GM19099 (cell line): Measurements from ENCODE around the gene C3orf20.

Experiments
- POLR2A ChIP-seq: IDR thresholded peaks from 3 replicates; pipeline ENCODE4 v1.6.1; 2011; ENCODE audit warnings: low read depth; ENCODE audit not compliant: insufficient read length; ENCODE audit errors: extremely low read depth

Gene C3orf20

GRCh38 chr3:14801668-14802380 lies 126.9 kb downstream of the C3orf20 start:
- TF ChIP-seq POLR2A, result no peak

DNA sequence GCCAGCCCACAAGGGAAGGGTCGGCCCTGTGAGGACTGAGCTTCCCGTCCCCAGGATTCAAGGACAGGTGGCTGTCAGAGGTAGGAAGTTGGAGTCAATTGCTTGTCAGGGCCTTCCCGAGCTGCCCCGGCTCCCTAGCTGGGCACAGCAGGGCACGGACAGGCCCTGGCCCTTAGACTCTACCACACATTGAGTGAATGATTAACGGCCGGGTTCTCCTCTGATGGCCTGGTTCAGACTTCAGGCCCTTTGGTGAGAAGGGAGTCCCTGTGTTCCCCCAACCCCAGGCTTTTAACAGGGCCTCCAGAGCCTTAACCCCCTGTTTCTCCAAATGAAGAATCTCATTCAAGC lies 127.4 kb downstream of the C3orf20 start:
- no peak for TF ChIP-seq POLR2A

- no peak for TF ChIP-seq POLR2A
Observed at GRCh38 chr3:14803101-14803980, 128.4 kb downstream of the C3orf20 start.

- no peak for TF ChIP-seq POLR2A
Observed at GRCh38 chr3:14803981-14804834, 129.3 kb downstream of the C3orf20 start.

- TF ChIP-seq POLR2A, result no peak
Observed at GRCh38 chr3:14804835-14805780, 130.2 kb downstream of the C3orf20 start.

DNA sequence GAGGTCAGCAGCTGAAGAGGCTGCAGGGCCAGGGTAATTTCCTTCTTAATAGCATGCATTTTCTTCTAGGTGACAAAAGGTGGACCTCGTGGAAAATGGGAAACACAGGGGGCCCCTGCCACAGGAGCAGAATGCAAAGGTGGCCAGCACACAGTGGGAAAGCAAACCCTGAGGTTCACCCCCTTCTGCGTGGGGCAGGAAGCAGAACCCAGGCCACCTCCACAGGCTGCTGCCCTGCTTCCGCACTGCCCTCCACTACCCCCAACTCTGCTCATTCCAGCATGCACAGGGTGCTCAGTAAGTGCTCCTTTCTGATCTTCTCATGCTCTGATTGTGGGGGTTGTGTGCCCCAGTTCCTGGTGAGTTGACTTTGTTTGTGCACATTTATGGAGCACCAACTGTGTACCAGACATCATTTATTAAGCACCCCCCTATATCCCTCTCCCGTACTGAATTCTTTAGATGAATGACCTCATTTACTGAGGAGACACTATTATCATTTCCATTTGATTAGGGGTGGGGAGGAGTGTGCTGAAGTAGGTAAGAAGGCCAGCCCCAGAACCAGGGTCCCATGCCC lies 131.1 kb downstream of the C3orf20 start:
- TF ChIP-seq POLR2A, result no peak

DNA sequence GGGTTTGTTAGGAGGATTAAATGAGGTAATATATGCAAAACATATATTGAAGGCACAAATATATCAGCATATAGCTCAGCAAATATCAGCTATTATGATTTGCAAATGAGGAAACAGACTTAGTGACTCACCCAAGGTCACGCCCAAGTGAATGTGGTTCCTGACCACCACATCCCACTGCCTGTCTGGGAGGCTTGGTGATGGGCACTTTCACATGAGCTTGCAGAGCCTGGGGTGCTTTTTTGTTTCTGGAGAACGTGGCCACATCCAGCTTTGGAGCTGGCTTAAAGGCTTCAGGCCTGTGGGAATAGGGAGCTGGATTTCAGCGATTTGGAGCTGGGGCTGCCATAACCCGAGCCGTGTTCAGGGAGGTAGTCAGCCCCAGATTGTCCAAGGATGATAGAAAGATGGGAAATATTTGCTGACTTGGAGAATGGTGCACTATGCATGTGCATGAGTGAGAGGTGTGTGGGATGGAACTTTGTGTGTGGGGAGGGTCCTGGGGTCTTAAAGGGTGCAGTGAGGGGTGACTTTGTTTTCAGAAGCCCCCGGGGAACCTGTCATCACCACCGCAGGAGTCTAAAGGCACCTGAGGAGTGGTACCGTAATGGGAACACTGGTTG lies 131.8 kb downstream of the C3orf20 start:
- TF ChIP-seq POLR2A, result no peak

DNA sequence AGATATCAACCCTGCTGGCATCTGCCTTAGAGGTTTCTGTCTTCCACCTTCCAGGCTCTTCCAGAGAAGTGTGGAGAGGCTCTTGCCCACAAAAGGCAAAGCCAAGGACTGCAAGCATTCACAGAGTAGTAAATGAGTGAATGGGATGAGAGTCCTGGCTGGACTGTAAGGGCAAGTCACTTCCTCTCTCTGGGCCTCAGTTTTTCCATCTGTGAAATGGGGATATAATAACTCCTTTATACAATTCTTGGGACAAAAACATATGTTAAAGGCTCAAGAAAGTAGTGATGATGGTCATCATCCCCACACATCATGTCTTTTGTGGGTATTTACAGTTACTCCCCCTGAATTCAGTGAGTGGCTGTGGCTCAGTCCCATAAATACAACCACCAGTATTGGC lies 133.1 kb downstream of the C3orf20 start:
- TF ChIP-seq POLR2A, result no peak

DNA sequence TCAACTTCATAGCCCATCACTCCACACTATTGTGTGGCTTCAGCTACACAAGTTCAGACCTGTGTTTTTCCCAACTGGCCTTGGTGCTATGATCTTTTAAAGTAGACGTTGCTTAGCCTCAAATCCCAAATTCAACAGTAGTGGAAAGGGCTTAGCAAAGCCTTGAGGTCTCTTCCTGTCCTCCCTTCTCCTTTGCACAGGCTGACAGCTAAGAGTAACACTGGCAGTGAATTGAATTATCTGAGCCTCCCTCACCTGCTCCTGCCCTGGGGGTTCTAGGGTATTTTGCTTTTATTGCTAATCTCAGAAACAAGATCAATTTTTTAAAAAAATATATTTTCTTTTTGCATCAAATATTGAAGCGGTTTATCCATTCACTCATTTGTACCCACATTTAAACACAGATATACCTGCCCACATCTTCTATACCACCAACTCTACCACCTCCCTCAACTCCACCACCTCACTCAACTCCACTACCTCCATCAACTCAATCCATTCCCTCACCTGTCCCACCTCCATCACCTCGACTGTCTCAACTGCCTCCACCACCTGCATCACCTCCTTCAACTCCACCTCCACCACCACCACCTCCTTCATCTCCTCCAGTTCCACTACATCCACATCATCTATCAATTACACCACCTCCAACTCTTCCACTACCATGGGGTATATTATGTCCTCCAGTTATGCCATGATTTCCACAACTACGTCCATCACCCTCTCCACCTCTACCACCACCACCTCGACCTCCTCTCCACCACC lies 133.7 kb downstream of the C3orf20 start:
- TF ChIP-seq POLR2A, result no peak

- no peak for TF ChIP-seq POLR2A
Observed at GRCh38 chr3:14810070-14810791, 135.3 kb downstream of the C3orf20 start.

GRCh38 chr3:14810801-14811661 lies 136.1 kb downstream of the C3orf20 start:
- TF ChIP-seq POLR2A, result no peak

DNA sequence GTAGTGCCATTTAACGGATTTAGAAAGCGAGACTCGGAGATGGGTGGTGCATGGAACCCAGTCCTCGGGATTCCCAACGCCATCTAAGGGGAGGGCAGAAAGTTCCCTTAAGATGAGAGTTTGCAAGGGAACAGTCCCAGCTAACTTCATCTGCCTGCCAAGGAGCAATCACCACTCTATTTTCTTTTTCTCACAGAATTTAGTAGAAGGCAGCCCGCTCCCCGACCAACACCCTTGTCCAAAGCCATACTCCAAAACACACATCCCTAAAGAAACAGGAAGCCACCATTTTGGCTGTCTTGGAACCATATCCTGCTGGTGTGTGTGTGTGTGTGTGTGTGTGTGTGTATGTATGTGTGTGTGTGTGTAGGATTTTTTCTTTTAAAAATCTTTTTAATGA lies 136.7 kb downstream of the C3orf20 start:
- TF ChIP-seq POLR2A, result no peak
